Stimulated activated naive CD4-positive, alpha-beta T cell treated with Interleukin-2 at 50 U/mL for 16 hours (primary cell): ENCODE data around the gene DACT2.
"Not testable (repeated sequence)": the region's sequence is repeated elsewhere in the genome, so short reads cannot be mapped to it uniquely, and the experiment has no call there.

Experiments used
- DNase-seq: peaks from one replicate; lab custom pipeline; 2025; lab: John Stamatoyannopoulos, UW

Gene DACT2

GRCh38 chr6:168319279-168320111 lies at the start of gene DACT2:
TSS of gene DACT2 (minus strand) at chr6:168319777. CDS start at chr6:168319633, 144 bp downstream.
- no peak for DNase-seq

GRCh38 chr6:168368936-168369335 lies 49.4 kb upstream of the DACT2 start:
- no peak for DNase-seq

GRCh38 chr6:168368066-168368820 lies 48.7 kb upstream of the DACT2 start:
- DNase-seq: no peak

- no peak for DNase-seq
These were observed 47.7 kb upstream of the DACT2 start for GRCh38 chr6:168367285-168367751.

GRCh38 chr6:168366473-168366872 lies 46.9 kb upstream of the DACT2 start:
- no peak for DNase-seq

GRCh38 chr6:168365422-168366165 lies 46.0 kb upstream of the DACT2 start:
- no peak for DNase-seq

GRCh38 chr6:168364793-168365421 lies 45.3 kb upstream of the DACT2 start:
- DNase-seq: no peak

GRCh38 chr6:168363811-168364792 lies 44.5 kb upstream of the DACT2 start:
- DNase-seq: no peak

GRCh38 chr6:168363302-168363701 lies 43.7 kb upstream of the DACT2 start:
- DNase-seq: no peak

- DNase-seq: no peak
These were observed 42.9 kb upstream of the DACT2 start for GRCh38 chr6:168362276-168362990.

- no peak for DNase-seq
These were observed 42.2 kb upstream of the DACT2 start for GRCh38 chr6:168361766-168362165.

- no peak for DNase-seq
These were observed 40.2 kb upstream of the DACT2 start for GRCh38 chr6:168359794-168360193.

- no peak for DNase-seq
These were observed 39.4 kb upstream of the DACT2 start for GRCh38 chr6:168358842-168359420.

- DNase-seq: not testable (repeated sequence)
These were observed 37.3 kb upstream of the DACT2 start for GRCh38 chr6:168356872-168357271.

- no peak for DNase-seq
These were observed 36.3 kb upstream of the DACT2 start for GRCh38 chr6:168355716-168356522.

- DNase-seq: no peak
These were observed 34.8 kb upstream of the DACT2 start for GRCh38 chr6:168354338-168354737.

GRCh38 chr6:168353041-168353440 lies 33.5 kb upstream of the DACT2 start:
- DNase-seq: no peak

- DNase-seq: no peak
These were observed 32.5 kb upstream of the DACT2 start for GRCh38 chr6:168352096-168352495.

- DNase-seq: no peak
These were observed 30.2 kb upstream of the DACT2 start for GRCh38 chr6:168349718-168350210.
